Activated T-cell treated with anti-CD3 and anti-CD28 coated beads, Interleukin-2, amount 50 U/mL, for 48 hours (primary cell): ENCODE measurements around the gene SDF4.

Source experiments
- DNase-seq, 2 experiments: peaks; one replicate each; pipeline ENCODE4 v3.0.0-alpha.2; 2020

Gene SDF4

DNA sequence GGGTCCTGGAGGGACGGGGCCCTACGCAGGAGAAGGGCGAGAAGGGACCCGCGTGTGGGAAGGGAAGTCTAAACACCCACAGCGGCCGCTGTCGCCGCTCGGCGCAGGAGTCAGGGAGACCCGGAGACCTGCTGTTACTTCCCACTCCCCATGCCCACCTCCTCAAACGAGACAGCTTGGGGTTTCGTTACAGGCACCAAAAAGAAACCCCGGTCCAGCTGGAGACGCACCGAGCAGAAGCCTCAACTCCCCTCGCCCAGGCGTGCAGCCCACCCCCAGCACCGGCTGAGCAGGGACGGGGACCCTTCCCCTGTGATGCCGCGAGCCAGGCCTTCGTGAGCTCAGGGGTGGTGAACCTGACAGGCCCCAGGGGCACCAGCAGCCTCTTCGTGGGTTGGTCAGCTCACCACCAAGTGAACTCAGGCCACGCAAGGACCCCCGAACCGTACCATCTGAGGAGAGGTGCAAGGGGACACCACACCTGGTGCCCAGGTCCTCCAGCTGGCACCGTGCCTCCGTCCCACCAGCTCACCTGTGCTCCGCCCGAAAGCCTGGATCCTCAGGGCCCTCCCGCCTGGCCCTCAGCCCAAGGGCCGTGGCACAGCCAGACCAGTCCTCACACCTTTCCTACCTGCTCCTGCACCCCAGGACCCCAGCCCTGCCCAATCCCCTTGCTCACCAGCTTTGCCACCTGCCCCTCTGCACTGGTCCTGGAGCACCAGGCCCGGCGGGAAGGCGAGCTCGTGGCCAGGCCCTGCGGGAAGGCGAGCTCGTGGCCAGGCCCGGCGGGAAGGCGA lies 5.0 kb downstream of the SDF4 start:
- DNase-seq: no peak

DNA sequence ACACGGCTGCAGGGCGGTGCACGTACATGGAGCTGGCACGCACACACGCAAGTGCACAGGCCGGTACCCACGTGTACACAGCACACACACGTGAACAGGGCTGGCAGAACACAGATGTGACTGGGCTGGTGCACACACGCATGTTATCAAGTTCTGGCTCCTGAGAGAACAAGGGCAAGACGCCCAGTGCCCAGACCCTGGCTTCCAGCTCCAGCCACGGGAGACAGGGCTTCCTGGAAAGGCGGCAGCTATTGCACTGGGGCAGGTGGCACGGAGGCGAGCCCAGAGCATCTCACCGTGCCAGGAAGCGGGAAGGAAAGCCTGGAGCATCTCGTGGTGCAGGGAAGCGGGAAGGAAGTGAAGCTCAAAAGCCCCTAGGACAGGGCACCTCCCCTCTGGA lies 5.9 kb downstream of the SDF4 start:
- no peak for DNase-seq

DNA sequence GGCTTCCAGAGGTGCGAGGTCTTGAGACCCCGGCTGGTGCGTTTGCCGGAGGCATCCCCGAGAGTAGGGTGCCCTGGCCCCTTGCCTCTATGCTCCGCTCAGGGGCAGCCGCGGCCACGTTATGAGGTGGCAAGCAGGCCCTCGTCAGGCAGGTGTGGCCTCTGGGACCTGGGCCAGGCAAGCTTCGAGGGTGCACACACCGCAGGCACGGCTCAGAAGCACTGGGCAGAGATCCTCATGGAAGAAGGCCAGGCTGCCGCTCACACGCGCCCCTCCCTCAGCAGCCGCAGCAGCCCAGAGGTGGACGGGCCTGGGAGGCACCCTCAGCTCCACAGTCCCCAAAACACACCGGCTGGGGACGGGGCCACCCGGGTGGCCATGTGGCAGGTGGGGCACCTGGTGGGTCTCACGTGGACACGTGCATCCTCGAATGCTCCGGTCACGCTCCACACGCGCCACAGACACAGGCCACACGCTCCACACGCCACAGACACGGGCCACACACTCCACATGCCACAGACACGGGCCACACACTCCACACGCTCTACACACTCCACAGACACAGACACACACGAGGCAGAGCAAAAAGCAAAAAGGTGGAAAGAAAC lies 6.5 kb downstream of the SDF4 start:
- DNase-seq: no peak

DNA sequence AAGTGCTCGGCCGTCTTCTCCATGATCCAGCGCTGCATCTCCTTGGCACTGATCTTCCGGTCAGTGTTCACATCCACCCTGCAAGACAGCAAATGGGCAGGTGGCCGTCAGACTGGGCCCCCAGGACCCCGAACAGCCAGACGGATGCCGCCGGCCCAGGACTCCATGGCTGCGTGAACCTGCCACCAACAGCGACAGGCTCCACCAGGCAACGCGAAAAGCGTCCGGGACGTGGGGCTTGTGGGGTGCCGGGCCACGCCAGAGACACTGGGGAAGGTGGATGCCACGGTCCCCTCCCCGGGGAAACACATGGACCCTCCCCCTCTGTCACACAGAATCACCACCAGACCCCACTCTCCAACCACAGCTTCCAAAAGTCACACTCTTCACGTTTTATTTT lies 7.9 kb downstream of the SDF4 start:
- DNase-seq: no peak

DNA sequence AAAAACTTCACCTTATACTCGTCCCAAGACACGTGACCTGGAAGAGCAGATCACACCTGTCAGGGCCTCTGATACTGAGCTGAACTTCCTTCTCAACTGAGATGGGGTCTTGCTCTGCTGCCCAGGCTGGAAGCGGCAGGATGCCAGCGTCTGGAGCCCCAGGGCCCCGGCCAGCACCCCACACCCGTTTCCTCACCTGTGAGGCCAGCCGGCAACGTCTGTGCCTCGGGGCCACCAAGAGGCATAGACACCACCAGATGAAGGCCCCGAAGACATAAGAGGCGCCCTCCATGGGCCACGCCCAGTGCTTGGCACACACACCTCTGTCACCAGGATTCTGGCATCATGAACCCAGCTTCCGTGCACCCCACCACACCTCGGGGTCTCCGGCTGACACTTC lies 8.5 kb downstream of the SDF4 start:
- DNase-seq: no peak

DNA sequence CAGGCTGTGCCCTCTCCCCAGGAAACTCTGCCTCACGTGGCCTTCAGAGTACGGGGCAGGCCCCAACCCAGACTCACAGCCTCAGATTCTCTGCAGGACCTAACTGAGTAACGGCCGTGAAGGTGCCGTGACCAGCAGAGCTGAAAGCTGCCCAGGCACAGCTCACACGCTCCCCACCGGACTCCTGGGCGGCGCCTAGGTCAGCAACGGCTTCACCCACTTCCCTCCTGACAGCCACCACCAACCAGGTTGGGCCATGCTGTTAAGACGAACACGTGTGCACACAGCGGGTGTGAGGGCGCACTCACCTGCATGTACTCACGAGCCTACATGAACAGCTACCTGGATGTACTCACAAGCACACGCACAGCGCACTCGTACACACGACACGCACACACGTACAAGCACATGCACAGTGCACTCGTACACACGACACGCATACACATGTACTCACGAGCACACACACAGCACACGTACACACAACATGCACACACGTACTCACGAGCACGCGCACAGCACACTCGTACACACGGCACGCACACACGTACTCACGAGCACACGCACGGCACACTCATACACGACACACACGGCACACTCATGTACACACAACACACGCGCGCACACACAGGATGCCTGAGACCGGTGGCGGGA lies 9.1 kb downstream of the SDF4 start:
- no peak for DNase-seq

DNA sequence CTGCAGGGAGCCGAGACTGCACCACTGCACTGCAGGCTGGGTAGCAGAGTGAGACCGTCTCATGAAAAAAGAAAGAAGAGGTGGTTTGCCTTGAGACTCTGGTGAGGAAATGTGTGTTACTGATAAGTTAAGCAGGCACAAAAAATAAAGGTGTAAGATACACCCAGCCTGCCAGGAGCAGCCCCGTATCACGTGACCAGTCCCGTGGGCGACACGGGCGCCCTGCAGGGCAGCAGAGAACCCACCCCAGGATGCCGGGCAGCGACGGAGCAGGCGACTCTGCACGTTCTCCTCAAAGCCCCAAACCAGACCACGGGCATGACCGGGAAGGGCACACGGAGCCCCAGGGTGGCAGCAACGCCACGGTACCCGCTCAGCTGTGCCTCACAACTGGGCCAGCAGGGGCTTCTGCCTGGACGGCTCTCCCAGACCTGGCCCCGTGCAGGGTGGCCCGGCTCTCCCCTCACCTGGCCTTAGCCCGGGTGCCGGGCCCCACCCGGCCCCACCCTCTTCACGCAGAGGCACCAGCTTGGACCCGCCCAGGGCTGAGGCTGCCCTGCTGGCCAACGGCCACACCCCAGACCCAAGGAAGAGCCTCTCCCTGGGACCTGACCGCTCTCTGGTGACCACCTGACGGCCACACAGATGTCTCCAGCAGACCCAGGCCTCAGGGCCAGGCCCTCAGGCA lies 9.8 kb downstream of the SDF4 start:
- no peak for DNase-seq

DNA sequence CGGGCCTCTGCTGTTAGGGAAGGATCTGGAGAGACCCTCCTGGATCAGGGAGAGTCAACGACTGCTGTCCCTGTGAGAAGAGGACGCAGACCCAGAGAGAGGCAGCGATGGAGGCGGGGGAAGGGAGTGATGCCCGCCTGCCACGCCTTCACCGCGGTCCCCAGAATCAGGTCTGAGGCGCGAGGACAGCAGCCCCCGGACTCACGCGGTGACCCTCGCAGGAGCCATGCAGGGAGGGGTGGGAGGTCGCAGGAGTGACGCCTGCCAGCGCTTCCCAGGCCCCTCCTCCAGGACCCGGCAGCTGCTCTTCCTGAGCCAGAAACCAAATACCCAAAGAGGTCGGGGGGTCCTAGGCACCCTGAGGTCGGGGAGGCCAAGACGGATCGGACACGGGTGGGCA lies 11.6 kb downstream of the SDF4 start:
- no peak for DNase-seq

DNA sequence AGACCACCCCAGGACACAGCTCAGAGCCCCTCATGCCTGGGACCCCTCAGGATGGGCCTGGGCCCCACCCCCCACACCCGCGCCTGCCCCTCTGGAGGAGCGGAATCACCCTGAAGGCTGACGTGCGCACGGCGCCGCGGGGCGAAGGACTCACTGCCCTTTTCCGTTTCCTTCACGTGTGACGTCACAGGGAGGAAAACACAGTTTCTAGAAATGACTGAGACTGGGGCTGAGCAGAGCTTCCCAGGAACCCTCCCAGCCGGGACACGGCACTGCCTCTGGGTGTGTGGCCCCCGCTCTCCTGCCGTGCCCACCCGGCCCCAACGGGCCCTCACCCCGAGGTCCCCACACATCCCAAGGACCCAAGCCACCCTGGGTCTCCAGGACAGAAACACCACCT lies 12.5 kb downstream of the SDF4 start:
- peak; percentile 64 to 72 for DNase-seq

DNA sequence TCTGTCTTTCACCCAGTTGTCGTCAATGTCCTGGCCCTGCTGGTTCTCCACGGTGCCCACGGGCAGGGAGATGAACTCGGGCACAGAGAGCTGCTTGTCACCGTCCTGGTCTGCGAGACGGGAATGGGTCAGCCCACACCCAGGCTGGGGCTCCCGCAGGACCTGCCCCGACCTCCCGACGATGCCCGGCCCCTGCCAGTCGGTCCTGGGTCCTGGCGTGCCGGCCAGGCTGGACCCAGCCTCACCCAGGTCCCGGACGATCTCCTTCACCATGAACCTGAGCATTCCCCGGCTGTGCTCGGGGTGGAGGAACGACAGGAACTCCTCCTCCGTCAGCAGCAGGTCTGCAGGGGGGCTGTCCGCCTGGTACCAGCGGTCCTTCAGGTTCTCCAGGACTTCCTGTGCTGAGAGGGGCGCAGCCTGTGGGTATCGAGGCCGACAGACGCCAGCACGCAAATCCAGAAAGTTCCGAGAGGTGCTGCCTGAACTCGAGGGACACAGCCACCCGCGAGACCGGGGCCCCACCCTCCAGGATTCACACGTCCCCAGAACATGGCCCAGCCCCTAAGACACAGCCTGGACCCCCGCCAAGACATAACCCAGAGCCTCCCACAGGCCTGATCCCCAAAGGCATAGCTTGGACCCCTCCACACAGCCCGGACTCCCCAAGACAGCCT lies 13.1 kb downstream of the SDF4 start:
- no peak for DNase-seq

DNA sequence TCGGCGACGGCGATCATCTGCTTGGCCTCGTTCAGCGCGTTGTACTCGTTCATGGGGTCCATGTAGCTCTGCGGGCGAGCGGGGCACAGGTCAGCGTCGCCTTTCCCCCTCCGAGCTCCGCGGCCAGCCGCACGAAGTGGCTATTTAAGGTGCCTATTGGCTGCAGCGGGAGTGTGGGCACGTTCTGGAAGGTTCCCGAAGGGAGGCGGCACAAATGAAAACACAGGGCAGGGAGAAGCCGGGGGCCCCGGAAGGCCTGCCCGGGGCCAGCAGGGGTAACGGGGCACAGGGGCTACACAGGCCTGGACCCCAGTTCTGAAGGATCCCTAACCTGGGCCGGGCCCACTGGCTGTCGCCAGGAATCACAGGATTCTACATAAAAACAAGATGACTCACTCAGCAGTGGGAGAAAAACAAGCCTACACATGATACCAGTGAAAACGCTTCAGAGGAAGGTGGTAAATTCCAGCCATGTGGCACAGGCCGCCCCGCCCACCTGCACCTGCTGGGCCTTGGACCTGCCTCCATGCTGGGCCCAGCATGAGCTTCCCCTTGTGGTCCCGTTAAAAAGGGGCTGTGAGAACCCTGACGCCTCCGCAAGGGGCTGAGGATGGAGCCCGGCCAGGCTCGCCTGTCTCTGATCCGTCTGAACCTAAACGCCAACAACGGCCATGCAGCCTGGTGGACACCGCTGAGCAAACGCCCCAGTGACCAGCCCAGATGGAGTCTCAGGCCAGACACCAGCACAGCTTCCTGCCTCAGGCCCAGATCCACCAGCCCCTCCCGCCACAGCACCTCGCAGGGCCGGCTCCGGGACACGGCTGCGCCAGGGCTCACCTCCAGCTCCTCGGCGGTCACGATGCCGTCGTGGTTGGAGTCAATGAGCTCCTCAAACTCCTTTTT lies 13.9 kb downstream of the SDF4 start:
- DNase-seq: peak; percentile 64 to 71

DNA sequence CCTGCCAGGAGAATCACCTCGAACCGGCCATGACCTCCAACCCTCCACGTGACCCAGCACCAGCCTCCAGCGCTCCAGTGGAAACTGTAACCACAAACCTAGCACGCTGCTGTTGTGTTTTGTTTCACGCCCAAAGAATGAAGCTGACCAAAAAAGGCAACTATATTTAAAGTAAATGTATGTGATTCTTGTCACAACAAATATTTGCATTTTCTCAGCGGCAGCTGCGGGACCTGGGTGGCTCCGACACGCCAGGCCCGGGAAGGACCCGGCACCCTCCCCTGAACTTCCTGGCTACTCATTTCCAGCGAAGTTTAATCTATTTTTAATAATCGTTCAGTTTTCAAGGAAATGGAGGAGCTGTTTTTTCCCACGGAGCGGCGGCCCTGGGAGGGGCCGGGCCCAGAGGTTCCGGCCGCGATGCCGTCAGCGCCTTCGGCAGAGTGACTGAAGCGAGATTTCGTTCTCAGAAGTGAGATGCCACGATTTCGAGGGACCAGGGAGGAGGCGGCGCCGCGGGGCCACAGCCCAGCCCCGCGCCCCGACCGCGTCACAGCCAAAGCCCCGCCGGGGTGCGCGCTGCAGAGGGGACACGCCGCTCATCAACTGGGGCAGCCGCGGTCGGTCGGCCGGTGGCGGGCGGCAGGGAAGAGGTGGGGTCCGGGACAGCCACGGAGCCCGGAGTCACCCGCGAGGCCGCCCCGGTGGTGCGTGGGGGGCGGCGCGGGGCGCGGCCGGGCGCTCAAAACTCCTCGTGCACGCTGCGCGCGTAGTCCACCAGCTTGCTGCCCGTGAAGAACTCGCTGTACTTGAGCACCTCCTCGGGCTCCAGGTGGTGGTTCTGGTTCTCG lies 14.8 kb downstream of the SDF4 start:
- DNase-seq: peak; percentile 67 to 71

DNA sequence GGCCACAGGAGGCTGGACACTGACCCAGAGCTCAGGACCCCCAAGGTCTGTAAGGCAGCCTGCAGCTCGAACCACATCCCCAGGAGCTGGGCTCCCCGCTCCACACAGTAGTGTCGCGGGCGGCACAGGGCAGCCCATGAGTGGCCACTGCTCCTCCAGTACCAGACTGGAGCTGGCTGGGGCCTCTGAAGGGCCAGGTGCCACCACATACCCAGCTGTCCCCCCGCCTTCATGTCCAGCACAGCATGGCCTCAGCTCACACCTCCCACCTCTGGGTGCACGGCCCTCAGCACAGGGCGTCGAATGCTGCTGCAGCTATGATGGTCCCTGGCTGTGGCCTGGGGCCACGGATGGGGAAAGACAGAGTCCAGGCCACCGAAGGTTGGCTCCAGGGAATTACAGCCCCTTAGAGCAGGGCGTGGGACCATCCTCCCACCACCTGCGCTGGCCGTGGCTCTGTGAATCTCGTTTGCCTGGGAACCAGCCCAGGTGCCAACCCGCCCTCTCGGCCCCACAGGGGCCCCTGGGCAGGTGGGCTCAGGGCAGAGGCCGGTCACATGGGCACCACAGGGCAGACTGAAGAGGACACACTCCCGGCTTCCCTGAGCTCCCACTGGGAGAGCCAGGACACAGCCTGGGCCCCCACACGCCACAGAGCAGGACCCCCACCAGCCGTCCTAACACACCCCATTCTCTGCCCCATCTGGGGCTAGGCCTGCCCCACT lies 15.8 kb downstream of the SDF4 start:
- no peak for DNase-seq

DNA sequence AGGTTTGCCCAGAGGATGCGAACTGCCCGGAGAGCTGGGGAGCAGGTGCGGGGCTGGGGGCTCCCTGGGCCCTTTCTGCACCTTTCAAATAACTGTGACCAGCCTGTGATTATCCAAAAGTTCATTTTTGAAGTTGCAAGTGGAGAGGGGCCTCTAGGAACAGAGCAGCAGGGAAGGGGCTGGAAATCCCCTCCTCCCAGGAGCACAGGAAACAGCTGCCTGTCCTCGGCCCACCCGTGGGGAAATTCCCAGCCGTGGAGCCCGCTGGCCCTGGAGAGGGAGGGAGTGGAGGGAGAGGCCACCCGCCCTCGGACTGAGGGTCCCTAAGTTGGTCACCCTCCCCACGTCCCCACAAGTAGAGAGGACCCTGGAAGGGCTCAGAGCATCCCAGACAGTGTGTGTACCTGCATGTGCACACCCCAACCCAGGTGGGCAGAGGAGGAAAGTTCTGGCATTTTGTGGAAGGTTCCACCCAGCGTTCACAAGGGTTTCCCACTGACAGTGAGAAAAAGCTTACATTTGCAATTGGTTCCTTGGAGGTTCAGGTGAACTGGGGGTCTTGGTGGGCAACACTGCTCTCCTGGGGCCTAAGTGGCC lies 16.6 kb downstream of the SDF4 start:
- peak in 1 of 2 experiments; percentile 46 for DNase-seq

DNA sequence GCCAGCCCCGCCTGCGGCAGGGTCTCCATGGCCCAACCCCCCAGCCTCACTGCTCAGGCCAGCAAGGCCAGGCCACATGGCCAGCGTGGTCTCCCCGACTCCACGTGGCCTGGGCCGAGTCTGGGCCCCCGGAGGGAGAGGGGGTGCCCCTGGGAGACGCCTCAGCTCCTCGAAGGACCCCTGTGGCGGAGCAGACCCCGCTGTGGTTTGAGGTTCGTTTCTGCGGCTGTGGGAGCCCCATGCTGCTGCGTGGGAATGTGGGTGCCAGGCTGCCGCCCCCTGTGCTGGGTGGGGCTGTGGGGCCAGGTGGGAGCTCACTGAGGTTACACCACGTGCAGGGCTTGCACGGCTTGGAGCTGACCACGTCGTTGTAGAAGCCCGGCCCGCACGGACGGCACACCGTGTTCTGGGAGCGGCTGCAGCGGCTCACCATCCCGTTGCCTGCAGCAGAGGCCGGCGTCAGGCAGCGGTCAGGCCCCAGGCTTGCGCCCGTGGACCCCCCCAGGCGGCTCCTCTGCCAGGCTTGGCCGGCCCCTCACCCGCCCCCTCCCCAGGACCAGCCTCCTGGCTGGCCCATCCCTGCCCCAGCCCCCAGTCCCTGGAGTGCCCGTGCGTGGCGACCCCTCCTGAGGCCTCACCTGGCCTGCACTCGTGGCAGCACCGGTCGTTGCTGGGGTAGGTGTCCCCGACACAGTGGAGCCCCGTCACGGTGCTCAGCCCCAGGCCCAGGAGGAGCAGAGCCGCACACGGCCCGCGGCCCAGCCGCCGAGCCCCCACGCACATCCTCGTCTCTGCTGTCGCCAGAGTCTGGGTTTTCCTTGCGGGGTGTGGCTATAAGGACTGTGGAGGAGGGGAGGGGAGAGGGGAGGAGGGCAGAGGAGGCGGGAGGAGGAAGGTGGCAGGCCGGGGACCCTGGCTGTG lies 18.2 kb downstream of the SDF4 start, which contains the start of gene TNFRSF4:
Gene TNFRSF4, minus strand, starts transcription at position 809 of the 921 bp plus-strand sequence. Its CDS starts 26 bp downstream, at position 783.
- peak; percentile 69 for DNase-seq

DNA sequence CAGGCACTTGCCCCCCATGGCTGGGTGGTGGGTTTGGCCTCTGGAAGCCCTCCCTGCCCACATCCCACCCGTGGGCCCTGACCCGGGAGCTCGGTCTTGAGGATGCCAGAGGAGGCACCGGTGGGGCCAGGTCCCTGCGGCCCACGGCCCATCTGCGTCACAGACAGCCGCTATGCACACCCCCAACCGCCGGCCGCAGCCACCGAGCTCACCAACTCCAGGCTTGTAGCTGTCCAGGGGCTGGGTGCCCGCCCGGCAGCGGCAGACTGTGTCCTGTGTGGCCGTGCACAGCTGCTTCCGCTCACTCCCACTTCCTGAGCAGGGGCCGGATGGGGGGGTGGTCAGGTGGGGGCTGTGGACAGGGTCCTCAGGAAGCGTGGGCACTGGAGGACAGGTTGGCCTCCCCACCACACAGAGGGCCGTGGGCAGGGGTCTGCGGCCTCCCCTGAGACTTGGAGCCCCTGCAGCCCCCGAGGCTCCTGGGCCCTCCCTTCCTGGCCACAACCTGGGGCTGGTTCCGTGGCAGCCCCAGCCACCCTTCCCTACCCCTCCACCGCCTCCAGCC lies 18.9 kb downstream of the SDF4 start:
- DNase-seq: peak; percentile 65 to 72

DNA sequence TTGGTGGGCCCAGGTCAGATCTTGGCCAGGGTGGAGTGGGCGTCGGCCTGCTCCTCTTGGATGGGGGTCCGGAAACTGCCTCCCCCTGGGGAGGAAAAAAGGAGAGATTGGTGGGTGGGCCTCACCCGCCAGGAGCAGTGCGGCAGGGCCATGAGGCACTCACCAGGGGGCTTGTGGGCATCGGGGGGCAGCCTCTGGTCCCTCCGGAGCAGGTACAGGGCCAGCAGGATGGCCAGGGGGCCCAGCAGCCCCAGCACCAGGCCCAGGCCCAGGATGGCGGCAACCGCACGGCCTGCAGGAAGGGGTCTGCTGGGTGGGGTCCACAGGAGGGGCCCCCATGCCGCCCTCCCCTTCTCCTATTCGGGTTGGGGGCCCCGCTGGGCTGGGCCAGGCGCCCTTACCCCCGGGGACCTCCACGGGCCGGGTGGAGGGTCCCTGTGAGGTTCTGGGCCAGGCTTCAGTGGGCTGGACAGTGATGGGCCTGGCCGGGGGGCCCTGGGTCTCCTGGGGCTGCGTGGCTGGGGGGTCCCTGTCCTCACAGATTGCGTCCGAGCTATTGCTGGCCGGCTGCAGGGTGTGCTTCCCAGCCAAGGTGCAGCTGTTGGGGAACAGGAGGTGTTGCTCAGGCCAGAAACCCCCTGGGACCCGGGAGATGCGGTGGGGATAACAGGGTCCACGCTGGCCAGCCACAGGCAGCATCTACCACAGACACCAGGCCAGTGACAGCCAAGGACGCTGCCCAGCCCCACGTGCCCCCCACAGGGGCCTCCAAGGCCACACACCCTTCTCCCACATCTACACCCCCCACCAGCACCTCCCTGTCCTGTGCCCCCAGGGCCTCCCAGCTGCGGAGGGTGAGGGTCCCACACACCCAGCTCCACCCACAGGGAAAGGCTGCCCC lies 20.0 kb downstream of the SDF4 start:
- no peak for DNase-seq
